Ectodermal cell (in vitro differentiated cells): ENCODE results near the gene SLC6A18.
"Not testable (repeated sequence)": the region's sequence is repeated elsewhere in the genome, so short reads cannot be mapped to it uniquely, and the experiment has no call there.

Source experiments
- H3K27ac ChIP-seq: 2 replicates; pipeline ENCODE4 v1.7.0; 2013; ENCODE audit warnings: mild to moderate bottlenecking, low read depth, low read length; ENCODE audit not compliant: insufficient read depth, poor library complexity, severe bottlenecking
- H3K27me3 ChIP-seq: 2 replicates; pipeline ENCODE4 v1.7.0; 2013; ENCODE audit warnings: mild to moderate bottlenecking, low read length; ENCODE audit not compliant: insufficient read depth, control insufficient read depth, poor library complexity, severe bottlenecking
- H3K36me3 ChIP-seq: one replicate; pipeline ENCODE4 v1.7.0; 2013; ENCODE audit warnings: low read length; ENCODE audit not compliant: control insufficient read depth, insufficient read depth
- H3K4me1 ChIP-seq: one replicate; pipeline ENCODE4 v1.7.0; 2013; ENCODE audit warnings: low read length; ENCODE audit not compliant: control insufficient read depth, insufficient read depth
- H3K4me3 ChIP-seq: 2 replicates; pipeline ENCODE4 v1.7.0; 2013; ENCODE audit warnings: low read depth, low read length, control low read depth; ENCODE audit not compliant: insufficient read depth
- H3K9me3 ChIP-seq: 2 replicates; pipeline ENCODE4 v1.7.0; 2013; ENCODE audit warnings: mild to moderate bottlenecking, low read length, moderate library complexity; ENCODE audit not compliant: control insufficient read depth
- WGBS, 2 experiments: methylation state at CpG; one replicate each; pipeline ENCODE4 v1.1.7; 2013; ENCODE audit warnings: missing lambda C conversion rate in 2 of 2; 5-methylcytosine and 5-hydroxymethylcytosine counted together

The SLC6A18 gene

GRCh38 chr5:1282131-1282992, 57.2 kb downstream of the SLC6A18 start:
- no peak overlapping the region for H3K4me3 ChIP-seq
- no peaks in the 10 kb centered on the region for H3K27me3 ChIP-seq
- no peaks in the 10 kb centered on the region for H3K4me1 ChIP-seq
- no peak overlapping the region for H3K27ac ChIP-seq
- H3K36me3 ChIP-seq = no peaks in the 10 kb centered on the region
- no peaks in the 10 kb centered on the region for H3K9me3 ChIP-seq
- WGBS, 2 experiments = 91 to 93% methylated on average over 37 of the region's 37 CpGs

GRCh38 chr5:1282993-1283728, 58.0 kb downstream of the SLC6A18 start:
- not testable (repeated sequence) for H3K27ac ChIP-seq, H3K27me3 ChIP-seq, H3K36me3 ChIP-seq, H3K4me3 ChIP-seq, H3K9me3 ChIP-seq, H3K4me1 ChIP-seq
- WGBS, 2 experiments = 95% methylated on average over 40 of the region's 40 CpGs

- not testable (repeated sequence) for H3K4me3 ChIP-seq, H3K36me3 ChIP-seq, H3K4me1 ChIP-seq, H3K9me3 ChIP-seq, H3K27me3 ChIP-seq, H3K27ac ChIP-seq
- 90 to 91% methylated on average over 16 of the region's 16 CpGs for whole genome bisulfite sequencing, 2 experiments
Measured at GRCh38 chr5:1283729-1284041, 58.5 kb downstream of the SLC6A18 start.

- H3K4me3 ChIP-seq, H3K9me3 ChIP-seq, H3K36me3 ChIP-seq, H3K27me3 ChIP-seq, H3K27ac ChIP-seq, H3K4me1 ChIP-seq: not testable (repeated sequence)
- WGBS, 2 experiments = 90 to 92% methylated on average over 27 of the region's 27 CpGs
Measured at GRCh38 chr5:1284336-1284970, 59.3 kb downstream of the SLC6A18 start.

GRCh38 chr5:1285141-1285540, 60.0 kb downstream of the SLC6A18 start:
- Histone ChIP-seq H3K36me3 (no peaks in the 10 kb centered on the region), H3K27me3 (no peaks in the 10 kb centered on the region), H3K4me3 (no peak overlapping the region), H3K27ac (no peak overlapping the region), H3K4me1 (no peaks in the 10 kb centered on the region), H3K9me3 (no peaks in the 10 kb centered on the region)
- WGBS, 2 experiments = 95 to 96% methylated on average over 10 of the region's 12 CpGs

- WGBS, 2 experiments = 95 to 96% methylated on average over 25 of the region's 25 CpGs
- Histone ChIP-seq H3K27me3 (no peaks in the 10 kb centered on the region), H3K4me3 (no peak overlapping the region), H3K4me1 (no peaks in the 10 kb centered on the region), H3K36me3 (no peaks in the 10 kb centered on the region), H3K9me3 (no peaks in the 10 kb centered on the region), H3K27ac (no peak overlapping the region)
Measured at GRCh38 chr5:1285883-1286291, 60.7 kb downstream of the SLC6A18 start.

GRCh38 chr5:1288439-1289335, 63.5 kb downstream of the SLC6A18 start:
- H3K36me3 ChIP-seq = no peaks in the 10 kb centered on the region
- H3K9me3 ChIP-seq = no peaks in the 10 kb centered on the region
- peaks cover 1% of the 10 kb centered on the region for H3K27me3 ChIP-seq
- no peak overlapping the region for H3K27ac ChIP-seq
- WGBS, 2 experiments = 93 to 95% methylated on average over 37 of the region's 37 CpGs
- no peaks in the 10 kb centered on the region for H3K4me1 ChIP-seq
- H3K4me3 ChIP-seq = no peak overlapping the region

GRCh38 chr5:1289559-1289958, 64.4 kb downstream of the SLC6A18 start:
- WGBS, 2 experiments = 95 to 96% methylated on average over 21 to 26 of the region's 32 CpGs
- not testable (repeated sequence) for H3K36me3 ChIP-seq, H3K27ac ChIP-seq, H3K4me3 ChIP-seq, H3K27me3 ChIP-seq, H3K4me1 ChIP-seq, H3K9me3 ChIP-seq

- H3K9me3 ChIP-seq, H3K4me3 ChIP-seq, H3K36me3 ChIP-seq, H3K4me1 ChIP-seq, H3K27ac ChIP-seq: not testable (repeated sequence)
- 90 to 91% methylated on average over 23 to 24 of the region's 24 CpGs for WGBS, 2 experiments
- H3K27me3 ChIP-seq = peaks cover 24% of the 10 kb centered on the region
Measured at GRCh38 chr5:1290956-1291355, 65.8 kb downstream of the SLC6A18 start.
